Measurements from ENCODE around the gene CEP72. TPM values are rescaled to one million over a fixed set of nuclear protein-coding genes. Genes with fewer than 3 reads are reported as not detected.

The CEP72 gene
- total and polyA plus RNA-seq, 10 of the 15 experiments (the other 5 are each of a cell fraction or from before 2014, with no cell fraction given), result 0.35 to 13.5 (median 8.3) TPM

GRCh38 chr5:669111-669841 lies 57.1 kb downstream of the CEP72 start (continued):
- no peak for TF ChIP-seq SIN3A (IDR thresholded peaks at IDR 0.05; ENCODE audit: low read depth, low read length)

GRCh38 chr5:669842-670395 lies 57.8 kb downstream of the CEP72 start:
- FAIRE-seq (no peak), DNase-seq (ENCODE audit: low read depth, low spot score) (no peak), ATAC-seq (no peak)
- Histone ChIP-seq H3K27me3 (replicated peaks in 1 of 2; ENCODE audit: control insufficient read depth in 2 of 2, insufficient read depth in 2 of 2, low read length in 1 of 2) (no peaks in the 10 kb centered on the region), H3K4me1 (ENCODE audit: control insufficient read depth, insufficient read depth, low read length) (no peaks in the 10 kb centered on the region), H3K9ac (ENCODE audit: control insufficient read depth, insufficient read depth, low read length) (no peak overlapping the region), H3K9me3 (replicated peaks; ENCODE audit: control insufficient read depth, insufficient read depth, low read length) (no peaks in the 10 kb centered on the region), H4K20me1 (ENCODE audit: control insufficient read depth, insufficient read depth) (no peaks in the 10 kb centered on the region), H3K4me2 (ENCODE audit: control insufficient read depth, insufficient read depth) (no peak overlapping the region), H3K4me3 (no peak overlapping the region), H3K27ac (ENCODE audit: control insufficient read depth, insufficient read depth) (no peak overlapping the region), H3K36me3 (ENCODE audit: control insufficient read depth in 2 of 2, insufficient read depth in 2 of 2, low read length in 1 of 2) (peaks cover 0 to 3% of the 10 kb centered on the region in 2 experiments; a peak in 2 of 4 replicates), H3K79me2 (ENCODE audit: control insufficient read depth, insufficient read depth, low read length) (no peaks in the 10 kb centered on the region), H2AFZ (ENCODE audit: control insufficient read depth, low read depth, low read length) (no peak overlapping the region)
- RAD21 ChIA-PET (ENCODE audit: unreplicated experiment), result interaction anchor here (1.4 kb wide), 1 partner anchor 231 kb away, joined by 3 read pairs; no protein-coding TSS in a partner anchor
- POLR2A ChIA-PET, result no interaction called here
- TF ChIP-seq MYB (IDR thresholded peaks at IDR 0.05; ENCODE audit: borderline replicate concordance, low read depth, low read length), result no peak
- TF ChIP-seq HCFC1 (IDR thresholded peaks at IDR 0.05; ENCODE audit: low read length), result no peak
- no peak for TF ChIP-seq NRF1 (conservative IDR thresholded peaks at IDR 0.05; ENCODE audit: low read depth, low read length)
- TF ChIP-seq BMI1 (IDR thresholded peaks at IDR 0.05; ENCODE audit: borderline replicate concordance), result no peak
- no peak for TF ChIP-seq PAX8 (IDR thresholded peaks at IDR 0.05)
- TF ChIP-seq EED (IDR thresholded peaks at IDR 0.05; ENCODE audit: low read depth), result no peak
- no peak for TF ChIP-seq ESRRA (IDR thresholded peaks at IDR 0.05; ENCODE audit: low read length)
- TF ChIP-seq RBBP5 (conservative IDR thresholded peaks at IDR 0.05), result no peak
- no peak for TF ChIP-seq HDGF (IDR thresholded peaks at IDR 0.05)
- intact Hi-C loops (cut with micrococcal nuclease; ENCODE audit: unreplicated experiment), result loop anchor here (2.0 kb wide), 1 partner anchor 233 kb away; no protein-coding TSS in a partner anchor
- SMC1A ChIA-PET (ENCODE audit: uncharacterized antibody, unreplicated experiment), result no interaction called here
- CTCF ChIA-PET, result interaction anchor here (1.2 to 1.7 kb wide), 2 partner anchors 231 to 235 kb away, joined by 3 to 6 read pairs; no protein-coding TSS in a partner anchor
- in situ Hi-C loops (cut with MboI), result loop anchor here (5.0 kb wide), 1 partner anchor 232 kb away; no protein-coding TSS in a partner anchor
- no TSS peak for BruUV-seq (replicated peaks)
- WGBS (ENCODE audit: insufficient coverage, insufficient replicate concordance, low lambda C conversion rate, missing lambda C conversion rate), result 73% methylated on average over 13 of the region's 22 CpGs

All from GM12878 (cell line).